CD4-positive, alpha-beta T cell treated with Interleukin-4 for 1 hour (primary cell): ENCODE results near the gene GIPC1.

Source experiments
- DNase-seq, 2 donors: peaks; one replicate each; pipeline ENCODE4 v3.0.0-alpha.2; 2020 to 2022

Gene GIPC1

GRCh38 chr19:14492756-14493337, 3.1 kb downstream of the GIPC1 start:
- DNase-seq = no peak

- no peak for DNase-seq
These were observed 8.4 kb downstream of the GIPC1 start for GRCh38 chr19:14487370-14488125.

GRCh38 chr19:14482172-14482941, 13.6 kb downstream of the GIPC1 start:
- DNase-seq = no peak

GRCh38 chr19:14480700-14481079, 15.2 kb downstream of the GIPC1 start:
- DNase-seq = no peak

- peak; percentile 60 to 71 for DNase-seq
These were observed 15.8 kb downstream of the GIPC1 start for GRCh38 chr19:14479975-14480699.

- no peak for DNase-seq
These were observed 16.5 kb downstream of the GIPC1 start for GRCh38 chr19:14479309-14479974.

- DNase-seq = no peak
These were observed 17.8 kb downstream of the GIPC1 start for GRCh38 chr19:14478113-14478545.

GRCh38 chr19:14477418-14478112, 18.4 kb downstream of the GIPC1 start:
- no peak for DNase-seq

GRCh38 chr19:14476673-14477401, 19.1 kb downstream of the GIPC1 start:
- peak; percentile 75 to 78 for DNase-seq

GRCh38 chr19:14476327-14476672, 19.6 kb downstream of the GIPC1 start:
- DNase-seq = no peak

- DNase-seq = peak; percentile 21 to 33
These were observed 20.5 kb downstream of the GIPC1 start, which contains the start of gene PTGER1 for GRCh38 chr19:14475251-14476073. Gene PTGER1, minus strand, starts transcription at chr19:14475354. Its CDS starts 1,034 bp downstream, at chr19:14474320.

GRCh38 chr19:14474827-14475226, 21.1 kb downstream of the GIPC1 start:
- DNase-seq = no peak

- DNase-seq = no peak
These were observed 21.8 kb downstream of the GIPC1 start for GRCh38 chr19:14473978-14474578.

GRCh38 chr19:14473073-14473977, 22.6 kb downstream of the GIPC1 start:
- no peak for DNase-seq

- DNase-seq = peak; percentile 79 to 84
These were observed 23.6 kb downstream of the GIPC1 start for GRCh38 chr19:14472202-14472938.

- no peak for DNase-seq
These were observed 24.3 kb downstream of the GIPC1 start for GRCh38 chr19:14471436-14472187.
